Bronchus fibroblast of lung (primary cell): ENCODE data around the gene MYO1A. TPM values are rescaled to one million over a fixed set of nuclear protein-coding genes. Genes with fewer than 3 reads are reported as not detected.

Source experiments
- total RNA-seq: library from RNA; depleted of rRNA; stranded (reverse); fragments of >200 nt; gene quantifications from 2 replicates; pipeline ENCODE4 v1.2.3, GENCODE V29; 2015

The MYO1A gene
- total RNA-seq, result not detected in 2 replicates

GRCh38 chr12:57049890-57050289, at the start of gene MYO1A:
MYO1A (minus strand) TSS chr12:57050129; CDS start chr12:57048323, 1,806 bp downstream.

DNA sequence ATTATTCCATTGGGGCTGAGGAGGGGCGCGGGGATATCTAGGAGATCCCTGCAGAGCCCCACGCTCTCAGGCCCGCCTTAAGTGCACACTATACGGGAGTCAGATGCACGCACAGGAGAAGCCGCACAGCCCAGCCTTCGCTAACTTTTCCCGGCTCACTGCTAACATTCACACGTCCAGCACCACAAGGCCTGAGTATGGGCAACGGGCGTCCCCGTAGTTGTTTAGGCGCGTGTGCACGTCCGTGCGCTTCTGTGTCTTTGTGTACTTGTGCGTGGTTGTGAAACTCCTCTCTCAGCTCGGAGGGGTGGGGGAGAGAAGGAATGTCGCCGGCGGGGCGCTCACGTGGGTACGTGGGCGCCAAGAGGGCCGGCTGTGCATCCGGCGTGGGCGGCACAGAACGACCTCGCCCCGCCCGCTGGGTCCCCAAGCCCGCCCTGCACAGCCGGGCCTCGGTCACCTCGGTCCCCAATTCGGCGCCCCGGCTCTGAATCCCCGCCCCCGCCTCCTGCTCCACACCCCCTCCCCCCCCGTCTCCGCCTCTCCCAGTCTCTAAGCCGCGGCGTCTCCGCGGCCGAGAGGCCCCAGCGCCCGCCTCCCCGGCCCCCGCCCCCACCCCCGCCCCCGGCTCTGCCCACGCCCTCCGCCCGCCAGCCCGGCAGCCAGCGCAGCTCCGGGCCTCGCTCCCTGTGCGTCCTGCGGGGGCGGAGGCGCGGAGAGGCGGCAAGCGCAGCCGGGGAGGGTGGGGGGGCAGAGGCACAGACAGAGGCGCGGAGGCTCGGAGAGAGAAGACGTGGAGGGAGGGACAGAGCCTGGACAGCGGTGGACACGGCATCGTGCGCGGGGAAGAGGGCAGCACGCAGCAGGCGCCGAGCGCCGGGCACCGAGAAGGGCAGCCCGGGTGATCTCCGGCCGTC, 38.7 kb upstream of the MYO1A start, which contains the start of gene NAB2:
Gene NAB2 (plus strand): TSS at position 761 of the 917 bp plus-strand sequence. CDS start 158 bp downstream, outside the sequence.

DNA sequence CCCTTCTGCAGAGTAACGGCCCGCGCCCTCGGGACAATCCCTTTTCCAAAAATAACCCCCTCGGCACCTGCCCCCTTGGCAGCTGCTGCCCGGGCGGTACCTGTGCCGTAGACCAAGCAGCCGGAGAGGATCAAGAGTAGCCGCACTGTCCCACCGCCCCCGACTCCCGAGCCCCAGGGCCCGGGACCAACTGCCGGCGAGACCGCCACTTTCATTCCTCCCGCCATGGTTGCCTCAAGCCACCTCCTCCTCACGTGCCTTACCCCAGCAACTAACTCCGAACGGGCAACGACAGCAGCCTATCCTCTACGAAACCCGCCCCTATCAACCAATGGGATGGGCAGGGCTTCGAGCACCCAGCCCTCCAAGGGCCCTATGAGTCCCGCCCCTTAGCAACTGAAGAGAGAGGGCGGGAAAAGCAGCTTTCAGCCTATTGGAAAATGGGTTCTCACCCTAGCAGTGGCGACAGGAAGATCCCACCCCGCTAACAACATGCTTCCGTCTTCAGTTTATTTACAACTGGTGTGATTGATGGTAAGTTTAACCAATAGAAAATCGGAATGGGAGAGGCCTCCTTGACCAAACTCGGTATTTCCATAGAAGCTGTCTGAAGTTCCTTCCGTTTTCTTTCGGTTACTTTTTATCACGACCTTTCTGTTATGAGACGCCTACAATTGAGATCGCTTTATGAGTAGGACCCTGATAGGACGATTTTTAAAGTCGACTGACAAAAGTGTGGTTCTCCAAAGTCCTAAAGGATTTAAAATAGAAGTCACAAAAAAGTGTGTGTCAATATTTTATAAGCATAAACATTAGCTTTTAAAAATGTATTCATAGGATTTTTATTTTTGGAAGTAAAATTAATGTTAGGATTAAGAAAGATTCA, 28.8 kb upstream of the MYO1A start, which contains the start of gene NEMP1:
Gene NEMP1 (minus strand): TSS at position 273 of the 886 bp plus-strand sequence. CDS start 46 bp downstream, at position 227.

GRCh38 chr12:57016348-57016747, 33.6 kb downstream of the MYO1A start, which contains the start of gene TAC3:
TAC3 (minus strand) TSS chr12:57016529; CDS start chr12:57015797, 732 bp downstream.

GRCh38 chr12:57005980-57006808, 43.7 kb downstream of the MYO1A start, which contains the start of gene ZBTB39:
ZBTB39 (minus strand) TSS chr12:57006546; CDS start chr12:57004917, 1,629 bp downstream.

Other genes starting within 250 kb of the MYO1A start
- gene SDR9C7, start 115.7 kb downstream of the MYO1A start, total RNA-seq, result not detected in 2 replicates
- gene RDH16, start 92.5 kb downstream of the MYO1A start, total RNA-seq, result under 0.01 TPM in 1 of 2 replicates, not detected in the other
- gene ZBTB39, start 43.6 kb downstream of the MYO1A start, total RNA-seq, result 2.8 and 3.4 TPM in 2 replicates
- gene TAC3, start 33.6 kb downstream of the MYO1A start, total RNA-seq, result 0.34 TPM in 1 of 2 replicates, not detected in the other
- gene NEMP1, start 28.7 kb upstream of the MYO1A start, total RNA-seq, result 9.5 and 11.4 TPM in 2 replicates
- gene NAB2, start 39.0 kb upstream of the MYO1A start, total RNA-seq, result 45.7 and 49.2 TPM in 2 replicates
- gene STAT6, start 61.2 kb upstream of the MYO1A start, total RNA-seq, result 64.7 and 73.6 TPM in 2 replicates
- 29.8 and 32.9 TPM in 2 replicates for gene LRP1, start 78.4 kb upstream of the MYO1A start, total RNA-seq
- not detected in 2 replicates for gene LRP1-AS, start 97.5 kb upstream of the MYO1A start, total RNA-seq
- 0.50 and 1.5 TPM in 2 replicates for gene NXPH4, start 166.7 kb upstream of the MYO1A start, total RNA-seq
- gene SHMT2, start 179.6 kb upstream of the MYO1A start, total RNA-seq, result 293 and 322 TPM in 2 replicates
- gene STAC3, start 201.1 kb upstream of the MYO1A start, total RNA-seq, result 0.50 and 0.59 TPM in 2 replicates